Activated naive CD4-positive, alpha-beta T cell treated with anti-CD3 and anti-CD28 coated beads, Interleukin-2, amount 50 U/mL, for 72 hours (primary cell): ENCODE data around the gene PCBP3. TPM values are rescaled to one million over a fixed set of nuclear protein-coding genes. Genes with fewer than 3 reads are reported as not detected.

Source experiments
- ATAC-seq, 2 donors: fragments of 150-1000 bp; cut with Tn5 transposase; 2 replicates each; pipeline ENCODE4 v1.10.0; 2021; ENCODE audit warnings: mild to moderate bottlenecking in 2 of 2, moderate library complexity in 2 of 2
- DNase-seq, 2 donors: peaks; one replicate each; pipeline ENCODE4 v3.0.0; 2021 to 2022; ENCODE audit warnings: low spot score in 2 of 2
- H3K27ac Mint-ChIP-seq, 2 donors: one replicate each; pipeline ENCODE4 v1.8.0; 2022; ENCODE audit warnings: mild to moderate bottlenecking in 2 of 2, mixed read lengths in 2 of 2
- H3K36me3 Mint-ChIP-seq, 2 donors: one replicate each; pipeline ENCODE4 v1.8.0; 2022; ENCODE audit warnings: mixed read lengths in 2 of 2
- H3K9me3 Mint-ChIP-seq, 2 donors: one replicate each; pipeline ENCODE4 v1.8.0; 2022; ENCODE audit warnings: mixed read lengths in 2 of 2
- total RNA-seq, 2 donors: library from RNA; stranded (reverse); gene quantifications; one replicate each; pipeline ENCODE4 v1.2.3, GENCODE V29; 2022

Gene PCBP3
- total RNA-seq, 2 donors from 2014 or later: 19.7 to 26.3 TPM

DNA sequence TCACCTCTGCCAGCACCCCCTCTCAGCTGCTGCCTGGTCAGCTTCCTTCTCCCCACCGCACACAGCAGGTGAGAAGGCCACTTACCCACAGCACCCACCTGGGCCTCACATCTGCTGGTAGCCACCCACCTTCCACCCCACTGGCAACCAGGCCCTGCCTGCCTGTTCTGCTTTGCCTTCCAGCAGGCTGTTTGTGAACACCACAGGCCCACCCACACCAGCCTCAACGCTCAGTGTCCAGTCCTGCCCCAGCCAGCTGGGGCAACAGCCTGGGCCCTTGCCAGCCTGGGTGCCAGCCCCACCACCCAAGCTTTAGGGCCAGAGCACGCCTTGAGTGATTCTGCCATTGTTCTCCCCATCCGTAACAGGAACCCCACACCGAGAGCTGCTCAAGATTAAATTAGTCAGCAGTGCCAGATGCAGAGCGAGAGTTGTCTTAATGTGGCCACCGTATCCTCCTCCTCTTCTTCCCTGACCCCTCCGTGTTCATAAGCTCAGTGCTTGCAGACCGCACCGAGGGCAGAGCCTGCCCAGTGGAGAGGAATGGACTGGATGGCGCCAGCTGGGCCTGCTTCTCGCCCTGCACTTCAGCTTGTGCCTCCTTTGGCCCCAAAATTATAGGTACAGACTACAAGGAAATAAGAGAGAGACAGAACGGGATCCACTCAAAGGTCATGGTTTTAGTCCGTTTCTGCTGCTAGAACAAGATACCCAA, 217.8 kb downstream of the PCBP3 start:
- DNase-seq (no peak), ATAC-seq (no peak)
- no peaks in the 10 kb centered on the region for H3K9me3 Mint-ChIP-seq
- peak overlapping the region in 1 of 2 donors; percentile 55 for H3K27ac Mint-ChIP-seq
- H3K36me3 Mint-ChIP-seq: no peaks in the 10 kb centered on the region

DNA sequence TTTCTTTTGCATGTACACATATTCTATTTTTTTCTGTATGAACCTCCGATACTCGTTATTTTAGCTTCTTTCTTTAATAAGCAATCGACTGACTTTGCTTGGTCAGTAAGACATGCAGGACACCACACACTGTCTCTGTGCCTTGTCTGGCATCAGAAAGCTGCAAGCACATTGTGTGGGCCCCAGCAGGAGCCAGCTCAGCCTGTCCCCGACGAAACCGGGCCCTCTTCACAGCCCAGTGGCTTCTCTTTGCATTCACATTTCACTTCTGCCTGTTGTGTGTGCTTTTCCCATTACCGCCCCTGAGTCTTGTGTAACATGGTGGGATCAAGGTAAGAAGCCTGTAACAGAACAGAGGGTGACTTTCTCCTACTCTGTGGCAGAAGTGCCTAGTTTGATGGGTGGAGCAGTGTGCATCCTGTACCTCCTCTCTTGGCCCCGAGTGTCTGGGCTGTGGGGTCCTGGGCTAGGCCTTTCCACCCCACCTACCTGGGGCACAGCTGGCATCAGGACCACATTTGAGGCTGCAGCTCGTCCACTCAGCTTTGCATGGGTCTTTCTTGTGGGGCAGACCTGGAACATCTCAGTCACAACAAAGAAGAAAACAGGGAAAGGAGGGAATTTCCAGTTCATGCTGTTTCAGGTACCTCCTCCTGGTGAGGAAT, 219.2 kb downstream of the PCBP3 start:
- Mint-ChIP-seq H3K36me3 (no peaks in the 10 kb centered on the region), H3K27ac (no peak overlapping the region), H3K9me3 (no peaks in the 10 kb centered on the region)
- no peak for ATAC-seq
- peak in 1 of 2 donors; percentile 40 for DNase-seq

DNA sequence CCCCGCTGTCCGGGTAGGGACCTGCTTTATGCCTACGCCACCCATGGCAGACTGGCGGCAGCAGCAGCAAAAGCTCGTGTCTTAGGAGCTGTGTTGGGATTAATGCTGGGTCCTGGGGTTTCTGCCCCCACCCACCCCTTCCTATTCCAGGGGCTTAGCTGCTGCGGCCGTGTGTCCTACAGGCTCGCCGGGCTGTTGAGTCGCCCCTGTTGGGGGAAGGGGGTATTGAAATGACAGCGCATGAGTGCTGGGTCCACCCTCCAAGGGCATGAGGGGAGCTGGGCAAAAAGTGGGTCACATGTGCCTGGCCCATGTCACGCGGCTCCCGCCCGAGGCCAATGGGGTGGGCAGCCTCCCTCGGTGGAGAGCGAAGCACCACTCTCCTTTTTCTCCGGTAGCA, 219.7 kb downstream of the PCBP3 start:
- Mint-ChIP-seq H3K27ac (no peak overlapping the region), H3K9me3 (no peaks in the 10 kb centered on the region), H3K36me3 (no peaks in the 10 kb centered on the region)
- DNase-seq (no peak), ATAC-seq (no peak)

DNA sequence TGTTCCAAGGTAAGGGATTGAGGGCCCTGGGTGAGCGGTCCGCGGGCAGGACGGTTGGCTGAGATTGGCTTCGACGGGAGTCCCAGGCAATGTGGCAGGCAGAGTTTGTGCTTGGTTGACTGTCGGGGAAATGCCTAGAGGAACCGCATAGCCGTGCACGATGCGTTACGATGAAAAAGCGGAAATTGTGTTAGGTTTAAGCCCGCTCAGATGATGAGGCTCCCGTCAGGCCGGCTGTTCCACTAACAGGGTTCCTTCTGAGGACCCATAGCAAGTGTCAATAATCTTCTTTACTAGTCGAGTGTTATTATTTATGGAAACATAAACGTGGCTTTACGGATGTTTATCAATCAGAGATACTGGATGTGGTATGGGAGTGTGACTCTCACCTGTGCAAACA, 220.2 kb downstream of the PCBP3 start:
- no peak for ATAC-seq

DNA sequence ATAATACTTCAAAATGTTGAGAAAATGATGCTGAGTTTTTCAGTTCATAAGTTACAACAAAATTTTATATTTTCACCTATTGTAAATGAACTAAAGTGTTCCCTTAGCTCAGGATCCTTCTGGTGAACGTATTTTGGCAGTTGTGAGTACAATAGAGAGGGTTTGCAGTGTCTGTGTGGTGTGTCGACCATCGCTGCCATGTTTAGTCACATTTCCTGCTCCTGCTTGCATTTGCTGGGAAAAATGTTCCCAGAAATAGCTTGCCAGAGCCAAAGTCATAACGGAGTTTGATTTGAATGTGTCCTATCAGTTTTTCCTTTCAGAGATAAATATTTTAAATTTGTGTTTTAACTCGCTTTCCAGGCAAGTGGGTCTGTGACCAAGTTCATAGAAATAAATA, 220.9 kb downstream of the PCBP3 start:
- H3K9me3 Mint-ChIP-seq: no peaks in the 10 kb centered on the region
- no peaks in the 10 kb centered on the region for H3K36me3 Mint-ChIP-seq
- no peak for DNase-seq
- ATAC-seq: no peak
- no peak overlapping the region for H3K27ac Mint-ChIP-seq

More for the DNA sequence above, 220.2 kb downstream of the PCBP3 start:
- no peak for DNase-seq
- H3K27ac Mint-ChIP-seq: no peak overlapping the region
- H3K9me3 Mint-ChIP-seq: no peaks in the 10 kb centered on the region
- no peaks in the 10 kb centered on the region for H3K36me3 Mint-ChIP-seq

DNA sequence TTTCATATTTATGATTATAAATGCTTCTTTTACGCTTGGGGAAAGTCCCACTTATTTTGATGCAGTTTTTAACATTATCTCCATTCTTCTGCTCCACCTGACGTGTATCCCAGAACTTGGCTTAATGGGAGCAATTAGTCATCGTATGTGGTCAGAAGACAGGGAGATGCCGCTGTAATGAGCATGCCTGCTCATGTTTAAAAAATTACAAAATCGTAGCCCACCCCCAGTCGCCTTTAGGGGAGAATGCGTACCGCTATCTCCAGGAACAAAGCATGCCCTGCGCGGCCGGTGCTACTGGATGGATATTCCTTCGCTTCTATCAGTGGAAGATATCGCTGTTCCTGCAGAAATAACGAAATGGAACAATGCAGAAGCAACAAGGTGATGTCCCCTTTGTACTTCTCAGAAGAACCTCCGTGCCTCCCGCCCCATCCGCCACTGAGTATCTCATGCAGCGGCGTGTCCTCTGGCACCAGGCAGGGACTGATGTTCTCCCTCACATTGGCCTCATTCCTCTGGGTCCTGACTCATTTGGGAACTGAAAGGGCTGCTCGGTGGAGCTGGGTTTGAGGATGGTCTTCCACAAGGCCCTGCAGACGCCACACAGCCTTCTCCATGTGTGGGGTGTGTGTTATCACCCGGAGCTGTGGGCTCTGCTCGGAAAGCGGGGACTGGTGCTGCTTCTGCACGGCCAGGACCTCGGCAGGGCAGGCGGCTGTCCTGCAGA, 221.7 kb downstream of the PCBP3 start:
- no peaks in the 10 kb centered on the region for H3K36me3 Mint-ChIP-seq
- ATAC-seq: no peak
- no peak for DNase-seq
- H3K9me3 Mint-ChIP-seq: no peaks in the 10 kb centered on the region
- H3K27ac Mint-ChIP-seq: no peak overlapping the region

DNA sequence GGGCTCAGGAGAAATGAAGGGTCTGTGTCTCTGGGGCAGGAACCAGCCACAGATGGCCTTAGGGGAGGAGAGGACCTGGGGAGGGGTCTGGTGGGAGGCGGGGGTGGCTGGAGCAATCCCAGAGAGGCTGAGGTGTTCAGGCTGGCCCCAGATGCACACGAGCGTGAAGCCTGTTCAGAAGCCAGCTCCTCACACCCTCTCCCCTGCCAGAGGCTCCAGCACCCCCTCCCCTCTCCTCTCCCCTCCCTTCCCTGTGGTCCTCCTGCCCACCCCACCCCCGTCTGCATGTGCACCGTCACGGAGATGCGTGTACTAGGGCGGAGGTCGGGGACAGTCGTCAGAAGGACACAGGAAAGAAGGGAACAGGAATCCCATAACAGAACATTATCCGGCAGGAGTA, 223.0 kb downstream of the PCBP3 start:
- no peaks in the 10 kb centered on the region for H3K9me3 Mint-ChIP-seq
- no peak for ATAC-seq
- peak in 1 of 2 donors; percentile 18 for DNase-seq
- H3K27ac Mint-ChIP-seq: peak overlapping the region in 1 of 2 donors; percentile 18
- H3K36me3 Mint-ChIP-seq: no peaks in the 10 kb centered on the region

DNA sequence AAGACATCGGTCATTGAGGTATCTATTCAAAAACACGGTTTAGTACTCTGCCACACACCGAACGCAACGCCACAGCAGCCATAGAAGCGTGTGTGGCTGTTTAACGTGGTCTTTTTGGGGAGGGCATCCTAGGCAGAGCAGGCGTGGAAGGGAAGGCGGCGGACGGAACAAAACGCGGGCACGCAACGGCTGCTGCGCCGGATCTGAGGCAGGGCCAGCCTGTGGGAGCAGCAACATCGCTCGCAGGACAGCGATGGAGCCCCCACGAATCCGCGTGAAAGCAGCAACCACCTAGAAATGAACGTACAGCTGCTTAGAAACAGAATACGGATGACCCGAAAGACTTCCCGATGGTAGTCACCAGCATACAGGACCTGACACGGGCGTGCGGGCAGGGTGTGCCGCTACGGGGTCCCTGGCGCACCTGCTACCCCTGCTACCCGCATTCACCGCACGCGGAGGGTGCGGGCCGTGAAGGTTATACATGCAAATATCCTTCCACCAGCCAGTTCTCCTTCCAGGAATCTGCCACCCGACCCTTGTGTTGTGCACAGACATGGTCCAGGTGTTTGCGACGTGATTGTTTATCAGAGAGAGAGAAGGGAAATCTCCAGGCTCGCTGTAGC, 223.6 kb downstream of the PCBP3 start:
- ATAC-seq (no peak), DNase-seq (peak in 1 of 2 donors; percentile 41)
- Mint-ChIP-seq H3K27ac (peak overlapping the region in 1 of 2 donors; percentile 18), H3K36me3 (no peaks in the 10 kb centered on the region), H3K9me3 (no peaks in the 10 kb centered on the region)

DNA sequence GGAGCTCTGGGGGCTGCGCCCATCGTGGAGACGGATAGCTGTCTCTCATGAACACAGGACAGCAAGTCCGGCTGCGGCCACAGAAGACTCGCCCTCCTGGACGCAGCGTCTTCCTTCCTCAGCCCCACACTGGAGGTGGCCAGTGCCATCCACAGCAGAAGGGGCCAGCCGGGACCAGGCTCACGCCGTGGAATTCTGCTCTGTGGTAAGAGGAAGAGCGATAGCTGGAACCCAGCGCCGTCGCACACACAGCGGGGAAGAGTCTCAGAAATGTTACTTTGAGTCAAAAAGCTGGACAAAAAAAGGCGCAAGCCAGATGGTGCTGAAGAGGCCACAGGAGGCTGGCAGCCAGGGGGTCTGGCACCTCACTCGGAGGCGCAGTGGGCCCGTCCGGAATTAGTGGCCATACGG, 224.2 kb downstream of the PCBP3 start:
- ATAC-seq (no peak), DNase-seq (peak in 1 of 2 donors; percentile 40)
- H3K27ac Mint-ChIP-seq: no peak overlapping the region
- no peaks in the 10 kb centered on the region for H3K9me3 Mint-ChIP-seq
- no peaks in the 10 kb centered on the region for H3K36me3 Mint-ChIP-seq

DNA sequence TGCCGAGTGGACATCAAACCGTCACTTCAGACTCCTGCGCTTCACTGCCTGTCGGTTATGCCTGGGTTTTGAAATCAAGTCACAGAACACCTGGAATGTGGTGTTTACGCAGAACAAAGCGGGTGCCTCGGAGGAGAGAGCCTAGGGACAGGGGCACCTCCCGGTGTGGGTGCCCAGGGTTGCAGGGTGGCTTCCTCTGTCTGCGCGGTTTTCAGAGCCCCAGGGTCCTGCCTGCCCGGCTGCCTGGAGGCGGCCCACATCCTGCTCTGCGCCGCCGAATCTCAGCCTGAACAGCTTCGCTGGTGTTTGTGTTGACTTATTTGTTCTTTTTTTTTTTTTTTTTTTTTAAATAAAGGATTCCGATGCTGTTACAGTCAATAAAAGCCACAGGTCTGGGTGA, 224.6 kb downstream of the PCBP3 start:
- ATAC-seq (no peak), DNase-seq (peak in 1 of 2 donors; percentile 34)
- no peaks in the 10 kb centered on the region for H3K36me3 Mint-ChIP-seq
- no peaks in the 10 kb centered on the region for H3K9me3 Mint-ChIP-seq
- H3K27ac Mint-ChIP-seq: no peak overlapping the region

DNA sequence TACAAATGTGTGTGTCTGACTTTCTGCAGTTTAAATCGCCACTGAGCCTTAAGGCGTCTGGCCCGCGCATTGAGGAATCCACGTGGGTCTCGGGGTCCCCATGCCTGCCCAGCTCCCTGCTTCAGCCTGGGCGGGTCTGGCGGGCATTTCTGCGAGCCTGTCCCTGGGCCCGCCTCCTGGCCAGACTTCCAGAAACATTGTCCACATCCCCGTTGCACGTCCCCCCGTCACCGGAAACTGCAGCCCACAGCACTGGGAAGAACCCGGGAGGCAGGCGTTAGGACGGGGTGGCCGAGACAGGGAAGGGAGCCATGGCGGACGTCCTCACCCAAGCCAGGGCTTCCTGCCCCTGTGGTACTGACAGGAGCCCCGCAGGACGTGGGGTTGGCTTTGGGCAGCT, 225.0 kb downstream of the PCBP3 start:
- DNase-seq: peak in 1 of 2 donors; percentile 23
- H3K9me3 Mint-ChIP-seq: no peaks in the 10 kb centered on the region
- H3K27ac Mint-ChIP-seq: no peak overlapping the region
- no peak for ATAC-seq
- H3K36me3 Mint-ChIP-seq: no peaks in the 10 kb centered on the region

DNA sequence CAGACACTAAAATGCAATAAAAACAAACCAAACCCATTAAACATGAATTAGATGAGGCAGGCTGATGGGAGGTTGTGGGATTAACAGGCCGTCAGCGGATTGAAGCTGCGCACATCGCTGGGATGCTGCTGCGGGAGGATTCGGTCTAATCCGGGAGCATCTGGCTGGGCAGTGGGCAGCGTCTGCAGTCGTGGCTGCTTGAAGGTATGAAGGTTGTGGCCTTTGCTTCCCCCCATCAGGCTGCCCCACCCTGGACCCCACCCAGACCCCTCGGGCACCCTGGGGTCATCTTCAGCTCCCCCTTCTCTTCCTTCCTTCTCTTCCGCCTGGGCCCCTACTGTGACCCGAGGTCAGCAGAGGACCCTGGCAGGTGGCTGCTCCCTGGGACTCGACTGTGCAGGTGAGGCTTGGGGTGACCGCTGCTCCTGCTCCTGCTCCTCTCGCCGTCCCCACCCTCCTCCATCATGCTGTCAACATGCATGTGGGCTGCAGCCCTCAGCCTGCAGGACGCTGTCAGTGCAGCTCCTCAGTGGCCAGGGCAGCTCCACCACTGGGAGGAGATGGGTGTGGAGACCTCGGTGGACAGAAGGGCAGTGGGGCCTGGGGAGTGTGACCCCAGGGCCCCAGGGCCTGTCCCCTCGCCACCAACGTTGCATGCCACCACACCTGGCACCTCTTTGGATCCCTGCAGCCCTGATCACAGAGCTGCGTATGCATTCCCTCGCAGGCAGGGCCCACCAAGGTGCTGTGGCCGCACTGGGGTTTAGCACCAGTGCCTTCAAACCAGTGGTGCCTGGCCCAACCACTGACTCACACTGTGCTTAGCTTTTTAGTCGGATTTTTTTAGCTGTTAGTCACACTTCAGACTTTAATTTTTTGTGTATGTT, 225.8 kb downstream of the PCBP3 start:
- Mint-ChIP-seq H3K27ac (no peak overlapping the region), H3K36me3 (no peaks in the 10 kb centered on the region), H3K9me3 (no peaks in the 10 kb centered on the region)
- no peak for DNase-seq
- ATAC-seq: no peak

DNA sequence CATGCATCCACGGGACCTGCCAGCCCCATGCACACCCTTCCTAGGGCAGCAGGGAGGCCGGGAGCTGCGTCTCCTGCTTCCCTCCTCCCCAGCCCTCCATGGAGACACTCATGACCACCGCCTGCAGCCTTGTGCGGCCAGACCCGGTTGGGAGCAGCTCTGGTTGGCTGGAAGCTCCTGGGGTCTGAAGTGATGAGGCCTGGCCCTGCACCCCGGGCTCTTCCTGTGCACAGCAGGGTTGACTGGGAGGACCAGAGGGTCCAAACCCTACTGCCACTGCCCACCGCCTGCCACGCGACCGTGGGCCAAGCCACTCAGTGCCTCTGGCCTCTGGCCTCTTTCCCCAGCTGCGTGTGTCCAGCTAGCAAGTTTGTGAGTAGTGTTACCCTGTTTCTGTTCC, 226.9 kb downstream of the PCBP3 start:
- H3K9me3 Mint-ChIP-seq: no peaks in the 10 kb centered on the region
- H3K36me3 Mint-ChIP-seq: no peaks in the 10 kb centered on the region
- DNase-seq (no peak), ATAC-seq (no peak)
- no peak overlapping the region for H3K27ac Mint-ChIP-seq

DNA sequence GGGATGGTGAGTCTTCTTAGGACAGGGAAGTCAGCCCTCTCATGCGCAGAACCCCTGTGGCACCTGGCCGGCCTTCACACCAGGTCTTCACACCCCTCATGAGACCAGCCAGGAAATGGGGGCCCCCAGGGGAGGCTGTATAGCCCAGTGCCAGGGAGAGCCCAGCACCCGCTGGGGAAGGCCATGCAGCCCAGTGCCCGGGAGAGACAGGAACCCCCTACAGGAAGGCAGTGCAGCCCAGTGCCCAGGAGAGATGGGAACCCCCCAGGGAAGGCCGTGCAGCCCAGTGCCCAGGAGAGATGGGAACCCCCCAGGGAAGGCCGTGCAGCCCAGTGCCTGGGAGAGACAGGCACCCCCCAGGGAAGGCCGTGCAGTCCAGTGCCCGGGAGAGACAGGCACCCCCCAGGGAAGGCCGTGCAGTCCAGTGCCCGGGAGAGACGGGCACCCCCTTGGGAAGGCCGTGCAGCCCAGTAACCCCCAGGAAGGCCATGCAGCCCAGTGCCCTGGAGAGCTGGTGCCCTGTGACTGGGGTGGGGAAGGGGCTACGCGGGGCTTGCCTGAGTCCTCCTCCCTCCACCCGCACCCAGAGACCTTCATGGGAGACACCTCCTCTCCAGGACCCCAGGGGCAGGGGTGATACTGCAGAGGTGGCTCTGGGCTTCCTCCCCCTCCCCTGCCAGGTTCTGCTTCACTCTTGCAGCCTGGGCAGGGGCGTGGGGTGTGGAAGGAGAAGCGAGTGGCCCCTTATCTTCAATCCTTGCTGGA, 227.5 kb downstream of the PCBP3 start:
- Mint-ChIP-seq H3K27ac (no peak overlapping the region), H3K36me3 (no peaks in the 10 kb centered on the region), H3K9me3 (no peaks in the 10 kb centered on the region)
- ATAC-seq (no peak), DNase-seq (peak in 1 of 2 donors; percentile 9)

DNA sequence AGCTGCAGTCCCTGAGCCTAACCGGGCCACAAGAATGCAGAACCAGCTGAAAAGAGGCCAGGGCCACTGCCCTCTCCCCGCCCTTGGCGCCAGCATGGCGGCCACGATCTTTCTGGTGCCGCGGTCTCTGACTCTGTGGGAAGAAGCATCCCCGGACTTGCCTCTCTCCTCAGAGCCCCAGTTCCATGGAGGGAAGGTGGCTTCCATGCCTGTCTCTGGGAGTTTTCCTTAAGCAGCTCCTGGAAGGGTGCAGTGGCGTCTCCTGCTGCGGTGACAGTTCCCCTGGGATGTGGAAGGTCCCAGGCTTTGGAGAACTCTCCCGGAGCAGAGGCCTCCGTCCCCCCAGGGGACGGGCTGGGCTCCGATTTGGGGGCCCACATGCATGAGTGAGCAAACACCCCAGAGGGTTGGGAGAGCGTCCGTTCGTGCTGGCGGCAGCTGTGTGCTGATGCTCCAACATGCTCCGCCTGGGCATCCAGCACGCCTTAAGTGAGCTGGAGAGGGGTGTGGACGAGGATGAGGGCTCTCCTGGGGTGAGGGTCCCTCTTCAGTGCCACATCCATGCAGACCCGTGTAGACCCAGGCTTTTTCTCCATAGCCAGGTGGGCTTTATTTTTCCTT, 228.2 kb downstream of the PCBP3 start:
- ATAC-seq (no peak), DNase-seq (no peak)
- H3K36me3 Mint-ChIP-seq: no peaks in the 10 kb centered on the region
- no peaks in the 10 kb centered on the region for H3K9me3 Mint-ChIP-seq
- no peak overlapping the region for H3K27ac Mint-ChIP-seq
